Measurements from ENCODE around the gene TMEM258.

Gene TMEM258

GRCh38 chr11:61795459-61795858 is 3.1 kb upstream of the TMEM258 start:
- no peak for DNase-seq

- no peak for DNase-seq
Measured at GRCh38 chr11:61794579-61794978, 2.2 kb upstream of the TMEM258 start.

GRCh38 chr11:61793829-61794204 is 1.4 kb upstream of the TMEM258 start:
- DNase-seq: no peak

- DNase-seq: no peak
Measured at GRCh38 chr11:61793083-61793828, 857 bp upstream of the TMEM258 start.

GRCh38 chr11:61791737-61792309 is 576 bp downstream of the TMEM258 start:
- DNase-seq: peak; percentile 14

- no peak for DNase-seq
Measured at GRCh38 chr11:61787928-61788491, 4.4 kb downstream of the TMEM258 start.

- DNase-seq: no peak
Measured at GRCh38 chr11:61785837-61786402, 6.5 kb downstream of the TMEM258 start.

GRCh38 chr11:61784506-61784805 is 7.9 kb downstream of the TMEM258 start:
- DNase-seq: no peak

- no peak for DNase-seq
Measured at GRCh38 chr11:61783717-61784505, 8.5 kb downstream of the TMEM258 start.

- no peak for DNase-seq
Measured at GRCh38 chr11:61782841-61783240, 9.6 kb downstream of the TMEM258 start.

- DNase-seq: no peak
Measured at GRCh38 chr11:61782299-61782698, 10.1 kb downstream of the TMEM258 start.

- no peak for DNase-seq
Measured at GRCh38 chr11:61781585-61781984, 10.8 kb downstream of the TMEM258 start.

- DNase-seq: no peak
Measured at GRCh38 chr11:61780581-61781162, 11.7 kb downstream of the TMEM258 start.

GRCh38 chr11:61779666-61780525 is 12.5 kb downstream of the TMEM258 start:
- DNase-seq: no peak

- DNase-seq: no peak
Measured at GRCh38 chr11:61778920-61779650, 13.3 kb downstream of the TMEM258 start.

GRCh38 chr11:61778357-61778886 is 14.0 kb downstream of the TMEM258 start:
- no peak for DNase-seq

GRCh38 chr11:61777234-61778090 is 14.9 kb downstream of the TMEM258 start:
- peak; percentile 55 for DNase-seq

- DNase-seq: peak; percentile 44
Measured at GRCh38 chr11:61776561-61777075, 15.8 kb downstream of the TMEM258 start.

All from effector CD4-positive, alpha-beta T cell (primary cell).